Measurements from ENCODE around the gene STK24. TPM values are rescaled to one million over a fixed set of nuclear protein-coding genes. Genes with fewer than 3 reads are reported as not detected.
A peak's percentile ranks its signal among the peaks of the same experiment; 100 is the strongest.

STK24 gene
- polyA plus RNA-seq, 1 experiment: 44.0 TPM

- no peak overlapping the region for H3K27ac ChIP-seq (ENCODE audit: low read depth, low read length)
- H3K4me3 ChIP-seq (ENCODE audit: low read depth, low read length): no peak overlapping the region
- no peaks in the 10 kb centered on the region for H3K27me3 ChIP-seq (ENCODE audit: control insufficient read depth, insufficient read depth, low read length)
- POLR2A ChIA-PET: no interaction called here
- no peak for TF ChIP-seq CTCF (IDR thresholded peaks at IDR 0.05; ENCODE audit: low read depth, low read length)
- H3K9me3 ChIP-seq (ENCODE audit: control insufficient read depth, insufficient read depth, low read length): no peaks in the 10 kb centered on the region; the same call in 1 of the 2 replicates
- no peak for DNase-seq (ENCODE audit: low read depth, low spot score)
- CTCF ChIA-PET: interaction anchor here (0.5 to 2.5 kb wide), 5 partner anchors 12 to 542 kb away, joined by 3 to 10 read pairs (median 5); no protein-coding TSS in a partner anchor
These were observed 179.0 kb downstream of the STK24 start for GRCh38 chr13:98397861-98398260.

DNA sequence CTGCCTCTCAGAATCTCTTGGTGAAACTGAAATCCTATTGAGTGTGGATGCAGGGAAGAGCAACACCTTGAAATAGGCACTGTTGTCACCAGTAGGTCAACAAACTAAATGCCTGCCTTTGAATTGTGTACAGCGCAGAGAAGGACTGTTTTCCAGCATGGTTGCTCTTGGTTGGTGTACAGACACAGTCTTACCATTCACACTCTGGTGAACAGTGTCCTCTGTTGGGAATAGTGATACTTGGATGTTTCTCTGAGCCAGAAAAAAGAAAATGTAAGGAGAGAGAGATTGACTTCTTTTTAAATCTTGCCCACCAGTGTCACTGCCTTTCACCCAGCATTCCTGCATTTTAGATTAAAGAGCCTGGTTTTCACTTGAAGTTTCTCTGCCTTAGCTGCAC, 179.7 kb downstream of the STK24 start:
- Histone ChIP-seq H3K27ac (ENCODE audit: low read depth, low read length) (no peak overlapping the region), H3K4me3 (ENCODE audit: low read depth, low read length) (no peak overlapping the region), H3K27me3 (ENCODE audit: control insufficient read depth, insufficient read depth, low read length) (no peaks in the 10 kb centered on the region), H3K9me3 (ENCODE audit: control insufficient read depth, insufficient read depth, low read length) (no peaks in the 10 kb centered on the region; the same call in 1 of the 2 replicates)
- CTCF ChIA-PET: interaction anchor here (1.2 to 2.5 kb wide), 3 partner anchors 12 to 541 kb away, joined by 3 to 10 read pairs (median 5); no protein-coding TSS in a partner anchor
- peak; percentile 55 for TF ChIP-seq CTCF (IDR thresholded peaks at IDR 0.05; ENCODE audit: low read depth, low read length)
- no peak for DNase-seq (ENCODE audit: low read depth, low spot score)
- POLR2A ChIA-PET: no interaction called here

DNA sequence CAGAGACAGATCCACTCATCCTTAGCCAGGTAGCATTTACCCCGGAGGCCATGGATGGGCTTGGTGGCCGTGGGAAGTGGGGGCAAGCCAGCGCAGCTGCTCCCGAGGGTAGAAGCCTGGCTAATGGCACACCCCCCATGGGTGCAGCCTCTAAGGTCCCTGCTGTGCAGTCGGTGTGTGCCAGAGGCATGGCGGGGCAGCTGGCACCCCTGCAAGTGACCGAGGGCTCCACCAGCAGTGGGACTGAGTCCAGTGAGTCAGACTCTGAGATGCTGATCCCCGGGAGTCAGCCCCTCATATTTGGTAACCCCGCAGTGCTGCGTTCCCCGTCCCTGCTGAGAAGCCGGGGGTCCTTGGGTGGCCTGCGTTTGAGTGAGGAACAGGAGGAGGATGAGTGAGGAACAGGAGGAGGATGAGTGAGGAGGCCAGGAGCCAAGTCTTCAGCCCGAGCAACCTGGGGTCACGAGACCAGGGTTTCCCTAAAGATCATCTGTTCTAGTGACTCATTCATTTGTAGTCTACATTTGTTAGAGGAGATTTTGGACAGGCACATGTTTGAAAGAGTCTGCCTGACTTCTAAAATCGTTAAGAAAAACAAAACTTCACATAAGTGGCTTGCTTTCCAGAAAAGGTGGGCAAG, 180.7 kb downstream of the STK24 start:
- no peak for TF ChIP-seq CTCF (IDR thresholded peaks at IDR 0.05; ENCODE audit: low read depth, low read length)
- no peaks in the 10 kb centered on the region for H3K27me3 ChIP-seq (ENCODE audit: control insufficient read depth, insufficient read depth, low read length)
- POLR2A ChIA-PET: no interaction called here
- H3K9me3 ChIP-seq (ENCODE audit: control insufficient read depth, insufficient read depth, low read length): no peaks in the 10 kb centered on the region; the same call in 1 of the 2 replicates
- H3K4me3 ChIP-seq (ENCODE audit: low read depth, low read length): no peak overlapping the region
- DNase-seq (ENCODE audit: low read depth, low spot score): no peak
- CTCF ChIA-PET: interaction anchor here (2.5 kb wide), 1 partner anchor 10 kb away, joined by 10 read pairs; no protein-coding TSS in a partner anchor
- H3K27ac ChIP-seq (ENCODE audit: low read depth, low read length): no peak overlapping the region

Other genes starting within 250 kb of the STK24 start
- gene SLC15A1, start 175.6 kb upstream of the STK24 start, polyA plus RNA-seq (2011; rRNA removed): not detected in 2 replicates

Measured in AG04450 (cell line).